Measurements from ENCODE around the gene SWT1.

SWT1 gene

GRCh38 chr1:185284116-185284515 is 127.1 kb downstream of the SWT1 start:
- Mint-ChIP-seq H3K9me3 (peaks cover 3% of the 10 kb centered on the region), H3K36me3 (ENCODE audit: low read depth) (peaks cover 51% of the 10 kb centered on the region), H3K4me1 (no peaks in the 10 kb centered on the region), H3K27ac (peak overlapping the region in 1 of 3 experiments; percentile 47), H3K4me3 (no peak overlapping the region), H3K27me3 (ENCODE audit: low read depth) (no peaks in the 10 kb centered on the region)
- no peak for TF ChIP-seq CTCF (IDR thresholded peaks at IDR 0.05; ENCODE audit: unreplicated experiment in 3 of 3)

- Mint-ChIP-seq H3K9me3 (peaks cover 3% of the 10 kb centered on the region), H3K27ac (peak overlapping the region in 1 of 3 experiments; percentile 47), H3K4me1 (no peaks in the 10 kb centered on the region), H3K27me3 (ENCODE audit: low read depth) (no peaks in the 10 kb centered on the region), H3K36me3 (ENCODE audit: low read depth) (peaks cover 50% of the 10 kb centered on the region), H3K4me3 (no peak overlapping the region)
- TF ChIP-seq CTCF (IDR thresholded peaks at IDR 0.05; ENCODE audit: unreplicated experiment in 3 of 3), result no peak
Observed at GRCh38 chr1:185284533-185285276, 127.7 kb downstream of the SWT1 start.

GRCh38 chr1:185287451-185287850 is 130.5 kb downstream of the SWT1 start:
- no peaks in the 10 kb centered on the region for H3K4me1 Mint-ChIP-seq
- H3K4me3 Mint-ChIP-seq, result no peak overlapping the region
- no peak for TF ChIP-seq CTCF (IDR thresholded peaks at IDR 0.05; ENCODE audit: unreplicated experiment in 3 of 3)
- no peaks in the 10 kb centered on the region for H3K27me3 Mint-ChIP-seq (ENCODE audit: low read depth)
- H3K36me3 Mint-ChIP-seq (ENCODE audit: low read depth), result peaks cover 37% of the 10 kb centered on the region
- H3K27ac Mint-ChIP-seq, result no peak overlapping the region
- H3K9me3 Mint-ChIP-seq, result peaks cover 3% of the 10 kb centered on the region

GRCh38 chr1:185288435-185288834 is 131.5 kb downstream of the SWT1 start:
- no peaks in the 10 kb centered on the region for H3K4me1 Mint-ChIP-seq
- no peak for TF ChIP-seq CTCF (IDR thresholded peaks at IDR 0.05; ENCODE audit: unreplicated experiment in 3 of 3)
- H3K36me3 Mint-ChIP-seq (ENCODE audit: low read depth), result peaks cover 42% of the 10 kb centered on the region
- no peak overlapping the region for H3K4me3 Mint-ChIP-seq
- H3K27me3 Mint-ChIP-seq (ENCODE audit: low read depth), result no peaks in the 10 kb centered on the region
- H3K27ac Mint-ChIP-seq, result no peak overlapping the region
- H3K9me3 Mint-ChIP-seq, result peaks cover 3% of the 10 kb centered on the region

- no peaks in the 10 kb centered on the region for H3K4me1 Mint-ChIP-seq
- TF ChIP-seq CTCF (IDR thresholded peaks at IDR 0.05; ENCODE audit: unreplicated experiment in 3 of 3), result no peak
- no peaks in the 10 kb centered on the region for H3K27me3 Mint-ChIP-seq (ENCODE audit: low read depth)
- H3K9me3 Mint-ChIP-seq, result peaks cover 3% of the 10 kb centered on the region
- no peak overlapping the region for H3K27ac Mint-ChIP-seq
- peaks cover 45% of the 10 kb centered on the region for H3K36me3 Mint-ChIP-seq (ENCODE audit: low read depth)
- no peak overlapping the region for H3K4me3 Mint-ChIP-seq
Observed at GRCh38 chr1:185289880-185290279, 132.9 kb downstream of the SWT1 start.

- peaks cover 3% of the 10 kb centered on the region for H3K9me3 Mint-ChIP-seq
- no peaks in the 10 kb centered on the region for H3K4me1 Mint-ChIP-seq
- H3K4me3 Mint-ChIP-seq, result no peak overlapping the region
- H3K36me3 Mint-ChIP-seq (ENCODE audit: low read depth), result peaks cover 52% of the 10 kb centered on the region
- no peak overlapping the region for H3K27ac Mint-ChIP-seq
- no peaks in the 10 kb centered on the region for H3K27me3 Mint-ChIP-seq (ENCODE audit: low read depth)
- no peak for TF ChIP-seq CTCF (IDR thresholded peaks at IDR 0.05; ENCODE audit: unreplicated experiment in 3 of 3)
Observed at GRCh38 chr1:185291159-185291558, 134.2 kb downstream of the SWT1 start.

Data from nephron (organoid).